BJ (cell line): ENCODE results near the gene SSBP3. TPM values are rescaled to one million over a fixed set of nuclear protein-coding genes. Genes with fewer than 3 reads are reported as not detected.

ENCODE experiments used
- CTCF ChIA-PET: fragments of 350-600 bp; formaldehyde crosslinking; extraction: SDS; loops from one replicate; lab custom pipeline; 2021; ENCODE audit warnings: antibody characterized with exemption, inconsistent platforms; lab: Yijun Ruan, JAX
- POLR2A ChIA-PET: fragments of 300-600 bp; sonication (Branson Sonifier 250); formaldehyde crosslinking; extraction: SDS; loops from one replicate; lab custom pipeline; 2021; ENCODE audit warnings: antibody characterized with exemption; lab: Charles Lee
- DNase-seq: peaks from one replicate; pipeline ENCODE4 v3.0.0-alpha.2; 2011; ENCODE audit warnings: low read depth
- H3K27me3 ChIP-seq: 2 replicates; pipeline ENCODE4 v1.6.0; 2011; ENCODE audit warnings: low read length; ENCODE audit not compliant: control insufficient read depth, insufficient read depth
- H3K36me3 ChIP-seq: 2 replicates; pipeline ENCODE4 v1.5.1; 2011; ENCODE audit warnings: low read length; ENCODE audit not compliant: control insufficient read depth, insufficient read depth
- H3K4me3 ChIP-seq: 2 replicates; pipeline ENCODE4 v1.5.1; 2011; ENCODE audit warnings: low read depth, mild to moderate bottlenecking, control low read depth, low read length
- polyA plus RNA-seq: library from polyadenylated mRNA; depleted of rRNA; stranded (reverse); fragments of >200 nt; gene quantifications from 2 replicates; pipeline ENCODE4 v1.2.3, GENCODE V29; 2011
- TF ChIP-seq, protein P1 (sequence below): IDR thresholded peaks from 2 replicates; pipeline ENCODE4 v1.5.1; 2011; ENCODE audit warnings: low read depth, mild to moderate bottlenecking, control low read depth, inconsistent platforms, low read length, moderate library complexity; ENCODE audit not compliant: insufficient read depth

The SSBP3 gene
- polyA plus RNA-seq, 1 experiment = 25.9 TPM

DNA sequence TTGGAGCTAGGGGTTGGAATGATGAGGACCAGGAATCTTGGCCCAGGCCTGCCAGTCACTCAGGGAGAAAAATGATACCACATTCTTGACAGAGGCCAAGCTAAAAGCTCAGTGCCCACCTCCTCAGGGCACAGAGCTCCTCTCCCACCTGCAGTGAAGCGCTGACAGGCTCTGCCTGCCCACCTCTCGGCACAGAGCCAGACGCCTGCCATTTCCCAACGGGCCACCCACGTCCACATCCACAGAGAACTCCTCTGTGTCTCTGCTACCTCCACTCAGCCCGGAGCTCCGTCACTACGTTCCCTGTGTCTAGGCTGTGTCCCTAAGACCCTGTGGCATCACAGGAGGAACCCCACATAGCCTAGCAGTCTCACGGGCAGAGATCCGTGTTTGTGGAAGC, 145.4 kb downstream of the SSBP3 start:
- Histone ChIP-seq H3K36me3 (peaks cover 3% of the 10 kb centered on the region; the same call in 1 of the 2 replicates), H3K27me3 (no peaks in the 10 kb centered on the region), H3K4me3 (no peak overlapping the region)
- DNase-seq = no peak
- POLR2A ChIA-PET = no interaction called here
- CTCF ChIA-PET = interaction anchor here (1.7 kb wide), 1 partner anchor 10 kb away, joined by 4 read pairs; no protein-coding TSS in a partner anchor
- TF ChIP-seq, protein P1, sequence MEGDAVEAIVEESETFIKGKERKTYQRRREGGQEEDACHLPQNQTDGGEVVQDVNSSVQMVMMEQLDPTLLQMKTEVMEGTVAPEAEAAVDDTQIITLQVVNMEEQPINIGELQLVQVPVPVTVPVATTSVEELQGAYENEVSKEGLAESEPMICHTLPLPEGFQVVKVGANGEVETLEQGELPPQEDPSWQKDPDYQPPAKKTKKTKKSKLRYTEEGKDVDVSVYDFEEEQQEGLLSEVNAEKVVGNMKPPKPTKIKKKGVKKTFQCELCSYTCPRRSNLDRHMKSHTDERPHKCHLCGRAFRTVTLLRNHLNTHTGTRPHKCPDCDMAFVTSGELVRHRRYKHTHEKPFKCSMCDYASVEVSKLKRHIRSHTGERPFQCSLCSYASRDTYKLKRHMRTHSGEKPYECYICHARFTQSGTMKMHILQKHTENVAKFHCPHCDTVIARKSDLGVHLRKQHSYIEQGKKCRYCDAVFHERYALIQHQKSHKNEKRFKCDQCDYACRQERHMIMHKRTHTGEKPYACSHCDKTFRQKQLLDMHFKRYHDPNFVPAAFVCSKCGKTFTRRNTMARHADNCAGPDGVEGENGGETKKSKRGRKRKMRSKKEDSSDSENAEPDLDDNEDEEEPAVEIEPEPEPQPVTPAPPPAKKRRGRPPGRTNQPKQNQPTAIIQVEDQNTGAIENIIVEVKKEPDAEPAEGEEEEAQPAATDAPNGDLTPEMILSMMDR = no peak

DNA sequence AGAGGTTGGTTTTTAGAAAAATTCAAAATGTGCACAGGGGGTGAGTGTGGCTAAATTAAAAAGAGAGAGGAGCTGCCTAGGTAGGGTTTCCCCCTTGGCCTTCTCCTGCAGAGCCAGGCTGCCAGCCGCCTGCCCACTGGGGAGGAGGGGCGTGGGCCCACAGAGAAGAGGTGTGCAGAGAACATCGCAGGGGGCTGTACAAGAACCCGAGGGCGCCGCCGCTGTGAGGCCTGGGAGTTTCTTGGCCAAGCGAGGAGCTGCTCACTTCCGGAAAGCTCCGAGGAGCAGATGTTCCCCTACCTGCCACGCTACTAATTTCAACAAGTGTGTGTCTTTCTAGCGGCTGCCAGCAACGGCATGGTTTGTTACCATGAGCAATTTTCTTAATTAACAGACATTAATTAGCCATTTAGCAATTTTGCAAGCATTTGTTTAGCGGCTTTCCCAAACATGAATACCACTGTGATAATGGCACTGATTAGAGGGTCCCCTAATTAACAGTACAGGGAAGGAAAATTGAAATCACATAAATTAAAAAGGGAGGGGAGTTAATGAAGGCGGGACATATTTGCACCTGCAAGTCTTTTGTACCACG, 146.6 kb downstream of the SSBP3 start:
- no peaks in the 10 kb centered on the region for H3K27me3 ChIP-seq
- POLR2A ChIA-PET = no interaction called here
- CTCF ChIA-PET = interaction anchor here (0.6 to 0.8 kb wide), 3 partner anchors 75 to 881 kb away, joined by 3 to 4 read pairs (median 3); no protein-coding TSS in a partner anchor

DNA sequence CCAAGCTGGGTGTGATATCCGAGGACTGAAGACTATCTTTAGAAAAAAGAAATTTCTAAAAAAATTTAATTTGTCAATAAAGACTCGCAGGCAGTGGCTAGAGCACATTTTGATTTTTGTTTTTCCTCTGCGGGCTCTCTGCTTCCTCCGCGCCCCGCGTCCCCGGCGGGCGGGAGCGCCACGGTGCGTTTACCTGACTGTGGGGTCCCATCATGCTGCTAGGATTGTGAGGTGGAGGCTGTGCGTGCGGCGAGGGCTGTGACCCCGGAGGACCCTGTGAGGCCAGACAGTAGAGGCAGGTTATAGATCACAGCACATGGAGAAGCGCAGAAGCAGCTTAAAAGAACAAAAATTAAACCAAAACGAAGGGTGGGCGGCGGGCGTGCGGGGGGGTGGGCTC, 148.3 kb downstream of the SSBP3 start:
- H3K36me3 ChIP-seq = peaks cover 3% of the 10 kb centered on the region; the same call in 1 of the 2 replicates
- TF ChIP-seq, protein P1 = no peak
- no peak overlapping the region for H3K4me3 ChIP-seq
- CTCF ChIA-PET = interaction anchor here (1.3 kb wide), 1 partner anchor 11 kb away, joined by 4 read pairs; no protein-coding TSS in a partner anchor
- POLR2A ChIA-PET = no interaction called here
- no peak for DNase-seq
- H3K27me3 ChIP-seq = no peaks in the 10 kb centered on the region

More for the DNA sequence above, 146.6 kb downstream of the SSBP3 start:
- peaks cover 3% of the 10 kb centered on the region; the same call in 1 of the 2 replicates for H3K36me3 ChIP-seq
- H3K4me3 ChIP-seq = no peak overlapping the region
- DNase-seq = no peak
- TF ChIP-seq, protein P1 = no peak

DNA sequence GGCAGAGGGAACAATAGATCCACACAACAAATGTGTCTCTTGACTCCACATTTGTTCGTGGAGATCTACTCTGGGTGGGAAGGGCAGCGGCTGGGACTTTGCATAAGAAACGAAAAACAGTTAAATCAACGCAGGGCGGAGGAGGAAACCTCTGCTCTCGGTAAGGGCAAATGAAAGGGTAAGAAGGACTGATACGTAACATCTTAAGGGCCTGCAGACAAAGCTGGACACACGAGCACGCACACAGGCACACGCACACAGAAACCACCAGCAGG, 148.9 kb downstream of the SSBP3 start:
- Histone ChIP-seq H3K27me3 (no peaks in the 10 kb centered on the region), H3K4me3 (no peak overlapping the region), H3K36me3 (peaks cover 3% of the 10 kb centered on the region; the same call in 1 of the 2 replicates)
- no peak for DNase-seq
- TF ChIP-seq, protein P1 = no peak
- POLR2A ChIA-PET = no interaction called here
- CTCF ChIA-PET = interaction anchor here (1.3 kb wide), 1 partner anchor 11 kb away, joined by 4 read pairs; no protein-coding TSS in a partner anchor

DNA sequence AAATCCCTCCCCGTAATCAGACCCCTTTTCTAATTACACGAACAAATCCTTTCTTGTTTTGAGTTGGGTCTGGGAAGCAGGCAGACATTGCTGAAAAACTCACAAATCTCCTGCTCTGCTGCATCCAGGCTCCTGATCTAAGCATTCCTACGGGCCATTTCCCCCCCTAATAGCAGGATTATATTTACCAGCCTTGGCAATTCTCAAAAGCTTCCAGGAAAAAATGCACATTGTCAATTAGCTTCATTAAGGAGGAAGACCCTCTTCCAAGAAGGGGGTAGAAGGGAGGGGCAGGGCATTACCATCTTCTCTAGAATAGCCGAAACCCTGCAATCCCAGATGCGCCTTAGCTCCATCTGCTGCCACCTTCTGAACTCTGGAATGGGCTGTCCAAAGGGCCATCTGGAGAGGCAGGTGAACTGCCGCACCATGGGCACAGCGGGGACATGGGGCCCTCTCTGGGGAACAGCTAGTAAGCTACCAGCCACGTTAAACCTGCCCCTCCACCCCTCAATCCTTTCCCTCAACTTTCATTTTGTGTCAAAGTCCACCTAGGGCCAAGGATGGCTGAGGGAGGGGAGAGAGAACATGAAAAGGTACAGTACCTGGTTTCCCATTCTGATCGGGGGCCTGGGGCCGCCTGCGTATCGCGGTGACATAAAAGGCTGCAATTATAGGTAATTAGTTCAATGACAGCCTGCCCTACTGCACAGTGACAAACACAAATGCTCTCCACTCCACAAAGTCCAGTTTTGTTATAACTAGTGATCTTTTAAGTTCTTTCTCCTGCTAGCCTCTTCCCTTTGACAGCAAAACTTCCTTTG, 149.5 kb downstream of the SSBP3 start:
- CTCF ChIA-PET = no interaction called here
- Histone ChIP-seq H3K4me3 (no peak overlapping the region), H3K27me3 (no peaks in the 10 kb centered on the region), H3K36me3 (peaks cover 3% of the 10 kb centered on the region; the same call in 1 of the 2 replicates)
- POLR2A ChIA-PET = no interaction called here
- TF ChIP-seq, protein P1 = no peak
- no peak for DNase-seq
